GM21723 (cell line): ENCODE data around the gene PARD3.

Experiments
- ATAC-seq: cut with Tn5 transposase; IDR thresholded peaks from one replicate; pipeline ENCODE4 v1.9.1; 2021; ENCODE audit warnings: mild to moderate bottlenecking, moderate library complexity; ENCODE audit not compliant: unreplicated experiment

PARD3 gene

GRCh38 chr10:34699904-34700517, 115.1 kb downstream of the PARD3 start:
- ATAC-seq = no peak

GRCh38 chr10:34698979-34699378, 116.1 kb downstream of the PARD3 start:
- ATAC-seq = no peak

- no peak for ATAC-seq
Measured at GRCh38 chr10:34698248-34698831, 116.8 kb downstream of the PARD3 start.

- no peak for ATAC-seq
Measured at GRCh38 chr10:34697351-34698247, 117.5 kb downstream of the PARD3 start.

- no peak for ATAC-seq
Measured at GRCh38 chr10:34696423-34696822, 118.7 kb downstream of the PARD3 start.

GRCh38 chr10:34690383-34691049, 124.6 kb downstream of the PARD3 start:
- ATAC-seq = no peak

- no peak for ATAC-seq
Measured at GRCh38 chr10:34689053-34689452, 126.0 kb downstream of the PARD3 start.

- ATAC-seq = no peak
Measured at GRCh38 chr10:34687434-34688210, 127.5 kb downstream of the PARD3 start.

- no peak for ATAC-seq
Measured at GRCh38 chr10:34682580-34682979, 132.5 kb downstream of the PARD3 start.

- ATAC-seq = no peak
Measured at GRCh38 chr10:34681933-34682332, 133.2 kb downstream of the PARD3 start.

- ATAC-seq = no peak
Measured at GRCh38 chr10:34679177-34679576, 135.9 kb downstream of the PARD3 start.

- no peak for ATAC-seq
Measured at GRCh38 chr10:34677591-34677990, 137.5 kb downstream of the PARD3 start.

GRCh38 chr10:34677132-34677531, 138.0 kb downstream of the PARD3 start:
- no peak for ATAC-seq

GRCh38 chr10:34674176-34674575, 140.9 kb downstream of the PARD3 start:
- ATAC-seq = no peak

- ATAC-seq = no peak
Measured at GRCh38 chr10:34670081-34670480, 145.0 kb downstream of the PARD3 start.

- no peak for ATAC-seq
Measured at GRCh38 chr10:34669079-34669478, 146.0 kb downstream of the PARD3 start.

GRCh38 chr10:34667177-34667576, 147.9 kb downstream of the PARD3 start:
- no peak for ATAC-seq

- ATAC-seq = peak; percentile 88
Measured at GRCh38 chr10:34666008-34666704, 148.9 kb downstream of the PARD3 start.

- ATAC-seq = no peak
Measured at GRCh38 chr10:34664706-34665105, 150.4 kb downstream of the PARD3 start.

- ATAC-seq = no peak
Measured at GRCh38 chr10:34661580-34661979, 153.5 kb downstream of the PARD3 start.
